ENCODE measurements around the gene BCL2L1.

Gene BCL2L1

GRCh38 chr20:31681128-31681727 is 41.4 kb downstream of the BCL2L1 start:
- H3K4me3 ChIP-seq (ENCODE audit: low read length): no peak overlapping the region
- DNase-seq (ENCODE audit: low read depth): no peak
- TF ChIP-seq, protein P1, sequence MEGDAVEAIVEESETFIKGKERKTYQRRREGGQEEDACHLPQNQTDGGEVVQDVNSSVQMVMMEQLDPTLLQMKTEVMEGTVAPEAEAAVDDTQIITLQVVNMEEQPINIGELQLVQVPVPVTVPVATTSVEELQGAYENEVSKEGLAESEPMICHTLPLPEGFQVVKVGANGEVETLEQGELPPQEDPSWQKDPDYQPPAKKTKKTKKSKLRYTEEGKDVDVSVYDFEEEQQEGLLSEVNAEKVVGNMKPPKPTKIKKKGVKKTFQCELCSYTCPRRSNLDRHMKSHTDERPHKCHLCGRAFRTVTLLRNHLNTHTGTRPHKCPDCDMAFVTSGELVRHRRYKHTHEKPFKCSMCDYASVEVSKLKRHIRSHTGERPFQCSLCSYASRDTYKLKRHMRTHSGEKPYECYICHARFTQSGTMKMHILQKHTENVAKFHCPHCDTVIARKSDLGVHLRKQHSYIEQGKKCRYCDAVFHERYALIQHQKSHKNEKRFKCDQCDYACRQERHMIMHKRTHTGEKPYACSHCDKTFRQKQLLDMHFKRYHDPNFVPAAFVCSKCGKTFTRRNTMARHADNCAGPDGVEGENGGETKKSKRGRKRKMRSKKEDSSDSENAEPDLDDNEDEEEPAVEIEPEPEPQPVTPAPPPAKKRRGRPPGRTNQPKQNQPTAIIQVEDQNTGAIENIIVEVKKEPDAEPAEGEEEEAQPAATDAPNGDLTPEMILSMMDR (conservative IDR thresholded peaks at IDR 0.05; ENCODE audit: low read depth, low read length): no peak

DNA sequence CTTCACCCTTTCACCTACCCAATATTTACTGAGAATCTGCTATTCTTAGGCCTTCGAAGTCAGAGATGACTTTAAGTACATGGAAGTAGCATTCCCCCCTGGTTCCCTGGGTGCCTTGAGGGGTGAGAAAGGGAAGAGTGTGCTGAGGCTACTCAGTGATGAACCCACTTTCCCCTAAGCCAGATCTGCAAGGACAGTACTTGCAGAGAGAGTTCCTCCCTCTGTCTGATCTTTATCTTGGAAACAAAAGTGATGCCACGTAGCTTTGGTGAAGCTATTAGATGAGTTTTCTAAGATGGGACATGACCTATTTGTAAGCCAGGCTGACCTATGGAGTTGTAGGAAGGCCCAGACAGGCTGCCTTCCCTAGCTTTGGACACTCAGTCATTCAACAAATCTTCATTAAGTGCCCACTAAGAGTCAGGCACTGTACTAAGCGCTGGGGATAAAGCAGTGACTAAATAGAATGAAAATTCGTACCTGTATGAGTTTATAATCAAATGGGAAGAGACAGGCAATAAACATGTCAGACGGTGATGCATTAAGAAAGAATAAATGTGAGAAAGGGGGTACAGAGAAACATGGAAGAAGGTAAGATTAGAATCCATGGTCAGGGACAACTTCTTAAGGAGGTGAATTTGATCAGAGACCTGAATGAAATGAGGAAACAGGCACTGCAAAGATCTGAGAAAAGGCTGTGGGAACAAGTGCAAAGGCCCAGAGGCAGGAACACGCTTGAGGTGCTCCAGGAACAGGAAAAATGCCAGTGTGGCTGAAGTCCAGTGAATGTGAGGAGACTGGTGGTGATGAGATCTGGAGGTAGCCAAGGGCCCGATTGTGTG is 42.2 kb downstream of the BCL2L1 start:
- DNase-seq (ENCODE audit: low read depth): no peak
- no peak overlapping the region for H3K4me3 ChIP-seq (ENCODE audit: low read length)
- TF ChIP-seq, protein P1 (conservative IDR thresholded peaks at IDR 0.05; ENCODE audit: low read depth, low read length): no peak

- TF ChIP-seq, protein P1 (conservative IDR thresholded peaks at IDR 0.05; ENCODE audit: low read depth, low read length): no peak
These were observed 43.0 kb downstream of the BCL2L1 start for GRCh38 chr20:31679357-31680285.

GRCh38 chr20:31678389-31679356 is 44.0 kb downstream of the BCL2L1 start:
- H3K4me3 ChIP-seq (ENCODE audit: low read length): no peak overlapping the region
- TF ChIP-seq, protein P1 (conservative IDR thresholded peaks at IDR 0.05; ENCODE audit: low read depth, low read length): peak; percentile 24
- no peak for DNase-seq (ENCODE audit: low read depth)

More at GRCh38 chr20:31679357-31680285, 43.0 kb downstream of the BCL2L1 start:
- DNase-seq (ENCODE audit: low read depth): no peak
- H3K4me3 ChIP-seq (ENCODE audit: low read length): no peak overlapping the region

DNA sequence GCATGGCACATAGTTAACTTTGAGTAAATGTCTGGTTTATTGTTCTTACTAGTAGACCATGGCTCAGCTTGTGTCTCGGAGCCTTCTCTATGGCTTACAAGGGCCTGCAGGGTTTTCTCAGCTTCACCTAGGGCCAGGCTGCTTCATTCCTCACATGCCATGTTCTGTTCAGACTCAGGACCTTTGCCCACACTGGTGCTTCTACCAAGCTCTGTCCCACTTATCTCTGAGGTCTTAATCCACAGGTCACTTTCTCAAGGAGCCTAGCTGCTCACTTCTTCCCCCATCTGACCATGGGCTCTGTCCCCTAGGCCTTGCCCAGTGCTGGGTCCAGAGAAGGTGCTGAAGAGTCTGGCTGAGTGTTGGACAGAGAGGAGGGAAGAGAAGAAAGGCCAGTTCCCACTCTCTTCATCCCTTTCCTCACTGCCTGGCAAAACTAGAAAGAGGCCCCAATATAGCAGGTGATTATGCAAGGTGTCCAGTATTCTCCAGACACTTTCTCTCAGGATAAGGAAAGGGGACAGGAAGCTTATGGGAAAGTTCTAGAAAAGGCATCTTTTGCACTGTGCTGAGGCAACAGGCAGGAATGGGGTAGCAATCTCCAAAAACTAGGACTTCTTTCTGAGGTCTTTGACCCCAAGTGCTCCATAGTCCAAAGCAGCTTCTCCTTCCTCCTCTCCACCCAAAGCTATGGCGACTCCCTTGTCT is 45.0 kb downstream of the BCL2L1 start:
- H3K4me3 ChIP-seq (ENCODE audit: low read length): no peak overlapping the region
- TF ChIP-seq, protein P1 (conservative IDR thresholded peaks at IDR 0.05; ENCODE audit: low read depth, low read length): no peak
- no peak for DNase-seq (ENCODE audit: low read depth)

All from retinal pigment epithelial cell (primary cell).